Panc1 (cell line): ENCODE results near the gene CENPP.

Experiments
- POLR2AphosphoS5 ChIP-seq: IDR thresholded peaks from 2 replicates; pipeline ENCODE4 v1.6.1; 2012; ENCODE audit warnings: mild to moderate bottlenecking, low read depth, low read length, moderate library complexity
- TCF7L2 ChIP-seq: IDR thresholded peaks from 2 replicates; pipeline ENCODE4 v1.6.1; 2011; ENCODE audit warnings: mild to moderate bottlenecking, low read depth, low read length, inconsistent platforms
- TF ChIP-seq, protein P1 (sequence below): fragments of 450-650 bp; IDR thresholded peaks from 2 replicates; pipeline ENCODE4 v1.5.1; 2017; ENCODE audit warnings: mild to moderate bottlenecking

DNA sequence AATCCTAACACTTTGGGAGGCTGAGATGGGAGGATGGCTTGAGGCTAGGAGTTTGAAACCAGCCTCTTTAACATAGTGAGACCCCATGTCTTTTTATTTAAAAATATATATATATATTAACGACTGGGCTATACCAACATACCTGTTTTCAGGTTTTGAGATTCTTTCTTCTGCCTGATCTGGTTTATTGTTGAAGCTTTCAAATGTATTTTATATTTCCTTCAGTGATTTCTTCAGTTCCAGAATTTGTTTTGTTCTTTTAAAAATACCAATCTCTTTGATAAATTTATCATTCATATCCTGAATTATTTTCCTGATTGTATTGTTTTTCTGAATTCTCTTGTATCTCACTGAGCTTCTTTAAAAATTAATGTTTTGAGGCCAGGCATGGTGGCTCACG, 47.4 kb downstream of the CENPP start:
- TF ChIP-seq, protein P1, sequence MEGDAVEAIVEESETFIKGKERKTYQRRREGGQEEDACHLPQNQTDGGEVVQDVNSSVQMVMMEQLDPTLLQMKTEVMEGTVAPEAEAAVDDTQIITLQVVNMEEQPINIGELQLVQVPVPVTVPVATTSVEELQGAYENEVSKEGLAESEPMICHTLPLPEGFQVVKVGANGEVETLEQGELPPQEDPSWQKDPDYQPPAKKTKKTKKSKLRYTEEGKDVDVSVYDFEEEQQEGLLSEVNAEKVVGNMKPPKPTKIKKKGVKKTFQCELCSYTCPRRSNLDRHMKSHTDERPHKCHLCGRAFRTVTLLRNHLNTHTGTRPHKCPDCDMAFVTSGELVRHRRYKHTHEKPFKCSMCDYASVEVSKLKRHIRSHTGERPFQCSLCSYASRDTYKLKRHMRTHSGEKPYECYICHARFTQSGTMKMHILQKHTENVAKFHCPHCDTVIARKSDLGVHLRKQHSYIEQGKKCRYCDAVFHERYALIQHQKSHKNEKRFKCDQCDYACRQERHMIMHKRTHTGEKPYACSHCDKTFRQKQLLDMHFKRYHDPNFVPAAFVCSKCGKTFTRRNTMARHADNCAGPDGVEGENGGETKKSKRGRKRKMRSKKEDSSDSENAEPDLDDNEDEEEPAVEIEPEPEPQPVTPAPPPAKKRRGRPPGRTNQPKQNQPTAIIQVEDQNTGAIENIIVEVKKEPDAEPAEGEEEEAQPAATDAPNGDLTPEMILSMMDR, result no peak
- TF ChIP-seq TCF7L2 (no peak), POLR2AphosphoS5 (no peak)
